ENCODE measurements around the gene SCGB1A1. TPM values are rescaled to one million over a fixed set of nuclear protein-coding genes. Genes with fewer than 3 reads are reported as not detected.

SCGB1A1 gene
- total and polyA plus RNA-seq, 2 of the 13 experiments (the other 11 are each of a cell fraction or from before 2014, with no cell fraction given) = not detected

GRCh38 chr11:62439785-62440602 is 21.2 kb downstream of the SCGB1A1 start:
- H3K9me3 ChIP-seq (ENCODE audit: low read length) = no peaks in the 10 kb centered on the region
- H3K4me1 ChIP-seq (ENCODE audit: insufficient read depth, low read length) = peaks cover 67% of the 10 kb centered on the region
- TF ChIP-seq ZIK1 (CRISPR knock-in tag; IDR thresholded peaks at IDR 0.05; ENCODE audit: borderline replicate concordance, low read depth) (no peak), BRD4 (CRISPR knock-in tag; IDR thresholded peaks at IDR 0.05) (no peak), ZNF687 (CRISPR knock-in tag; IDR thresholded peaks at IDR 0.05) (peak; percentile 36; the same call in 1 of the 2 replicates), MBD4 (IDR thresholded peaks at IDR 0.05; ENCODE audit: borderline replicate concordance, low read length) (no peak), GLMP (CRISPR knock-in tag; IDR thresholded peaks at IDR 0.05; ENCODE audit: borderline replicate concordance) (no peak), ZNF746 (CRISPR knock-in tag; IDR thresholded peaks at IDR 0.05) (no peak), SETDB1 (CRISPR knock-in tag; IDR thresholded peaks at IDR 0.05; ENCODE audit: borderline replicate concordance) (no peak), ZBTB38 (CRISPR knock-in tag; IDR thresholded peaks at IDR 0.05) (0 out of 2 replicates have a peak, but pooled peaks have one; percentile 19), FUBP1 (CRISPR knock-in tag; IDR thresholded peaks at IDR 0.05; ENCODE audit: borderline replicate concordance) (no peak), MAFG (CRISPR knock-in tag; IDR thresholded peaks at IDR 0.05) (no peak)
- TF ChIP-seq, protein P1, sequence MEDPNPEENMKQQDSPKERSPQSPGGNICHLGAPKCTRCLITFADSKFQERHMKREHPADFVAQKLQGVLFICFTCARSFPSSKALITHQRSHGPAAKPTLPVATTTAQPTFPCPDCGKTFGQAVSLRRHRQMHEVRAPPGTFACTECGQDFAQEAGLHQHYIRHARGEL (CRISPR knock-in tag; IDR thresholded peaks at IDR 0.05) = no peak
- H3K36me3 ChIP-seq (replicated peaks in 1 of 2; ENCODE audit: control insufficient read depth in 1 of 2, insufficient read depth in 2 of 2, low read length in 2 of 2) = no peaks in the 10 kb centered on the region
- no peak overlapping the region for H3K27ac ChIP-seq (ENCODE audit: extremely low read length, insufficient read depth, low read length)
- 77% methylated on average over 17 of the region's 23 CpGs for WGBS (ENCODE audit: low lambda C conversion rate)
- H3K79me2 ChIP-seq (ENCODE audit: insufficient read depth, low read length) = no peaks in the 10 kb centered on the region
- H2AFZ ChIP-seq (ENCODE audit: low read length) = peak overlapping the region; percentile 56
- no TSS peak for BruUV-seq (replicated peaks)
- H3K27me3 ChIP-seq (ENCODE audit: control insufficient read depth in 1 of 2, insufficient read depth in 2 of 2, low read length in 2 of 2) = no peaks in the 10 kb centered on the region; a peak in 1 of 5 replicates
- ChIA-PET POLR2A (interaction anchor here (0.6 kb wide), 1 partner anchor 13 kb away, joined by 3 read pairs; no protein-coding TSS in a partner anchor), CTCF (ENCODE audit: low intra/inter-chr PET ratio, low total read pairs) (no interaction called here)
- in situ Hi-C loops (cut with HindIII; ENCODE audit: extremely low pct_ligation_motif_present, low pct_unique_long_range_greater_than_20kb) = no loop called here
- FAIRE-seq = no peak
- intact Hi-C loops (cut with micrococcal nuclease; ENCODE audit: unreplicated experiment) = no loop called here
- no peaks in the 10 kb centered on the region for H4K20me1 ChIP-seq (ENCODE audit: insufficient read depth, low read length)
- no peak overlapping the region for H3K9ac ChIP-seq (ENCODE audit: insufficient read depth, low read depth, low read length)
- ATAC-seq = no peak
- peak overlapping the region; percentile 16; the same call in 1 of the 2 replicates for H3K4me2 ChIP-seq (ENCODE audit: low read depth, low read length)
- peak overlapping the region in 1 of 3 experiments; percentile 7; a peak in 1 of 6 replicates for H3K4me3 ChIP-seq (replicated peaks in 1 of 3; ENCODE audit: insufficient read depth in 1 of 3, low read depth in 2 of 3, low read length in 3 of 3)
- no peak for DNase-seq (ENCODE audit: low spot score)
